ENCODE data around the gene PQBP1.

Gene PQBP1

GRCh38 chrX:48894891-48895290 lies 2.8 kb upstream of the PQBP1 start:
- H3K36me3 ChIP-seq (ENCODE audit: control insufficient read depth in 1 of 2, insufficient read depth in 2 of 2, low read length in 2 of 2) = peaks cover 10 to 20% of the 10 kb centered on the region in 2 experiments
- H3K14ac ChIP-seq (ENCODE audit: low read length) = no peak overlapping the region
- no peak overlapping the region for H2BK120ac ChIP-seq (ENCODE audit: insufficient read depth, low read length, poor library complexity)

GRCh38 chrX:48896611-48897011 lies 1.1 kb upstream of the PQBP1 start:
- Histone ChIP-seq H2BK120ac (ENCODE audit: insufficient read depth, low read length, poor library complexity) (no peak overlapping the region), H3K9ac (ENCODE audit: low read length) (peak overlapping the region; percentile 70), H3K4me1 (ENCODE audit: control insufficient read depth in 1 of 2, insufficient read depth in 2 of 2, low read length in 2 of 2) (peaks cover 6 to 9% of the 10 kb centered on the region in 2 experiments), H3K18ac (ENCODE audit: low read length) (no peak overlapping the region), H3K79me2 (ENCODE audit: control insufficient read depth, insufficient read depth, low read length, poor library complexity) (peaks cover 5% of the 10 kb centered on the region), H2AK5ac (ENCODE audit: low read length) (peak overlapping the region; percentile 89), H4K8ac (ENCODE audit: low read depth, low read length) (no peak overlapping the region), H3K27ac (ENCODE audit: low read depth, low read length) (peak overlapping the region; percentile 58), H3K4me2 (ENCODE audit: low read length) (peak overlapping the region; percentile 91), H4K12ac (ENCODE audit: low read depth, low read length) (no peak overlapping the region), H2BK5ac (ENCODE audit: low read depth, low read length, poor library complexity) (no peak overlapping the region), H2AFZ (ENCODE audit: insufficient read depth, low read length, poor library complexity) (no peak overlapping the region), H3K4me3 (ENCODE audit: low read depth, low read length) (no peak overlapping the region), H3K79me1 (ENCODE audit: low read length) (peaks cover 11% of the 10 kb centered on the region), H2BK12ac (ENCODE audit: low read length) (no peak overlapping the region), H3K14ac (ENCODE audit: low read length) (no peak overlapping the region), H4K91ac (ENCODE audit: low read depth, low read length) (no peak overlapping the region), H3K36me3 (ENCODE audit: control insufficient read depth in 1 of 2, insufficient read depth in 2 of 2, low read length in 2 of 2) (peaks cover 15 to 28% of the 10 kb centered on the region in 2 experiments), H3K9me3 (ENCODE audit: insufficient read depth, low read depth, low read length) (no peaks in the 10 kb centered on the region), H3K23ac (ENCODE audit: low read length) (no peak overlapping the region), H3K4ac (ENCODE audit: low read depth, low read length) (peak overlapping the region; percentile 9), H3K27me3 (ENCODE audit: insufficient read depth, low read length) (no peaks in the 10 kb centered on the region)
- WGBS (ENCODE audit: extremely low coverage, insufficient coverage, insufficient read length) = no CpG with 5 or more reads among the region's 9 CpGs
- no peak for DNase-seq

More at GRCh38 chrX:48894891-48895290, 2.8 kb upstream of the PQBP1 start:
- H3K4ac ChIP-seq (ENCODE audit: low read depth, low read length) = no peak overlapping the region
- no peak overlapping the region for H2AK5ac ChIP-seq (ENCODE audit: low read length)
- H4K91ac ChIP-seq (ENCODE audit: low read depth, low read length) = no peak overlapping the region
- H3K4me3 ChIP-seq (ENCODE audit: low read depth, low read length) = no peak overlapping the region
- H3K27me3 ChIP-seq (ENCODE audit: insufficient read depth, low read length) = no peaks in the 10 kb centered on the region
- H3K9me3 ChIP-seq (ENCODE audit: insufficient read depth, low read depth, low read length) = no peaks in the 10 kb centered on the region
- H3K23ac ChIP-seq (ENCODE audit: low read length) = no peak overlapping the region
- no peak overlapping the region for H3K4me2 ChIP-seq (ENCODE audit: low read length)
- H2BK12ac ChIP-seq (ENCODE audit: low read length) = no peak overlapping the region
- peaks cover 14% of the 10 kb centered on the region for H3K79me1 ChIP-seq (ENCODE audit: low read length)
- H3K27ac ChIP-seq (ENCODE audit: low read depth, low read length) = no peak overlapping the region
- no peak overlapping the region for H3K9ac ChIP-seq (ENCODE audit: low read length)
- no peak overlapping the region for H2AFZ ChIP-seq (ENCODE audit: insufficient read depth, low read length, poor library complexity)
- H3K4me1 ChIP-seq (ENCODE audit: control insufficient read depth in 1 of 2, insufficient read depth in 2 of 2, low read length in 2 of 2) = peaks cover 6 to 12% of the 10 kb centered on the region in 2 experiments
- no peak overlapping the region for H2BK5ac ChIP-seq (ENCODE audit: low read depth, low read length, poor library complexity)
- no peak overlapping the region for H4K12ac ChIP-seq (ENCODE audit: low read depth, low read length)
- no peak for DNase-seq
- H3K79me2 ChIP-seq (ENCODE audit: control insufficient read depth, insufficient read depth, low read length, poor library complexity) = peaks cover 5% of the 10 kb centered on the region
- no peak overlapping the region for H3K18ac ChIP-seq (ENCODE audit: low read length)
- WGBS (ENCODE audit: extremely low coverage, insufficient coverage, insufficient read length) = no CpG with 5 or more reads among the region's 6 CpGs
- H4K8ac ChIP-seq (ENCODE audit: low read depth, low read length) = no peak overlapping the region

GRCh38 chrX:48897157-48897624 lies 539 bp upstream of the PQBP1 start:
- Histone ChIP-seq H3K4me2 (ENCODE audit: low read length) (peak overlapping the region; percentile 91), H3K4me3 (ENCODE audit: low read depth, low read length) (peak overlapping the region; percentile 87), H3K23ac (ENCODE audit: low read length) (no peak overlapping the region), H3K4ac (ENCODE audit: low read depth, low read length) (peak overlapping the region; percentile 94), H2AK5ac (ENCODE audit: low read length) (peak overlapping the region; percentile 72), H3K79me1 (ENCODE audit: low read length) (peaks cover 9% of the 10 kb centered on the region), H2AFZ (ENCODE audit: insufficient read depth, low read length, poor library complexity) (peak overlapping the region; percentile 98), H3K27me3 (ENCODE audit: insufficient read depth, low read length) (no peaks in the 10 kb centered on the region), H3K27ac (ENCODE audit: low read depth, low read length) (peak overlapping the region; percentile 93), H4K12ac (ENCODE audit: low read depth, low read length) (peak overlapping the region; percentile 81), H4K8ac (ENCODE audit: low read depth, low read length) (peak overlapping the region; percentile 94), H3K36me3 (ENCODE audit: control insufficient read depth in 1 of 2, insufficient read depth in 2 of 2, low read length in 2 of 2) (peaks cover 21 to 34% of the 10 kb centered on the region in 2 experiments), H2BK12ac (ENCODE audit: low read length) (no peak overlapping the region), H3K9me3 (ENCODE audit: insufficient read depth, low read depth, low read length) (no peaks in the 10 kb centered on the region), H2BK5ac (ENCODE audit: low read depth, low read length, poor library complexity) (peak overlapping the region; percentile 85), H3K4me1 (ENCODE audit: control insufficient read depth in 1 of 2, insufficient read depth in 2 of 2, low read length in 2 of 2) (peaks cover 2 to 6% of the 10 kb centered on the region in 2 experiments), H3K79me2 (ENCODE audit: control insufficient read depth, insufficient read depth, low read length, poor library complexity) (peaks cover 5% of the 10 kb centered on the region), H4K91ac (ENCODE audit: low read depth, low read length) (peak overlapping the region; percentile 96), H3K9ac (ENCODE audit: low read length) (peak overlapping the region; percentile 94), H3K18ac (ENCODE audit: low read length) (peak overlapping the region; percentile 88), H3K14ac (ENCODE audit: low read length) (peak overlapping the region; percentile 97), H2BK120ac (ENCODE audit: insufficient read depth, low read length, poor library complexity) (peak overlapping the region; percentile 93)
- no CpG with 5 or more reads among the region's 38 CpGs for WGBS (ENCODE audit: extremely low coverage, insufficient coverage, insufficient read length)
- DNase-seq = peak; percentile 58 to 67

GRCh38 chrX:48899078-48899410 lies 1.3 kb downstream of the PQBP1 start:
- Histone ChIP-seq H3K36me3 (ENCODE audit: control insufficient read depth in 1 of 2, insufficient read depth in 2 of 2, low read length in 2 of 2) (peaks cover 29 to 34% of the 10 kb centered on the region in 2 experiments), H3K9me3 (ENCODE audit: insufficient read depth, low read depth, low read length) (no peaks in the 10 kb centered on the region), H3K4ac (ENCODE audit: low read depth, low read length) (peak overlapping the region; percentile 55), H3K18ac (ENCODE audit: low read length) (no peak overlapping the region), H4K91ac (ENCODE audit: low read depth, low read length) (no peak overlapping the region), H3K27ac (ENCODE audit: low read depth, low read length) (no peak overlapping the region), H2BK120ac (ENCODE audit: insufficient read depth, low read length, poor library complexity) (no peak overlapping the region), H3K4me3 (ENCODE audit: low read depth, low read length) (no peak overlapping the region), H3K27me3 (ENCODE audit: insufficient read depth, low read length) (no peaks in the 10 kb centered on the region), H2AFZ (ENCODE audit: insufficient read depth, low read length, poor library complexity) (no peak overlapping the region), H4K12ac (ENCODE audit: low read depth, low read length) (no peak overlapping the region), H3K14ac (ENCODE audit: low read length) (no peak overlapping the region), H4K8ac (ENCODE audit: low read depth, low read length) (no peak overlapping the region), H2AK5ac (ENCODE audit: low read length) (no peak overlapping the region), H2BK12ac (ENCODE audit: low read length) (no peak overlapping the region), H2BK5ac (ENCODE audit: low read depth, low read length, poor library complexity) (no peak overlapping the region), H3K4me2 (ENCODE audit: low read length) (no peak overlapping the region), H3K79me1 (ENCODE audit: low read length) (peaks cover 9% of the 10 kb centered on the region), H3K9ac (ENCODE audit: low read length) (no peak overlapping the region), H3K4me1 (ENCODE audit: control insufficient read depth in 1 of 2, insufficient read depth in 2 of 2, low read length in 2 of 2) (peaks cover 0 to 6% of the 10 kb centered on the region in 2 experiments), H3K23ac (ENCODE audit: low read length) (no peak overlapping the region), H3K79me2 (ENCODE audit: control insufficient read depth, insufficient read depth, low read length, poor library complexity) (peaks cover 5% of the 10 kb centered on the region)
- DNase-seq = no peak
- WGBS (ENCODE audit: extremely low coverage, insufficient coverage, insufficient read length) = no CpG with 5 or more reads among the region's 8 CpGs
